CD4-positive, alpha-beta memory T cell (primary cell): Measurements from ENCODE around the gene RNPC3. TPM values are rescaled to one million over a fixed set of nuclear protein-coding genes. Genes with fewer than 3 reads are reported as not detected.

Source experiments
- CTCF ChIA-PET: fragments of 350-600 bp; sonication (Branson Sonifier 250); formaldehyde crosslinking; loops from one replicate; lab custom pipeline; 2021; ENCODE audit warnings: inconsistent platforms; ENCODE audit not compliant: partially characterized antibody; lab: Charles Lee
- POLR2A ChIA-PET: fragments of 350-600 bp; sonication (Branson Sonifier 250); formaldehyde crosslinking; loops from one replicate; lab custom pipeline; 2021; ENCODE audit not compliant: partially characterized antibody; lab: Charles Lee
- DNase-seq, 5 donors: peaks; one replicate each; pipeline versions ENCODE4 v3.0.0 to v3.0.0-alpha.2; 2020 to 2022; ENCODE audit warnings: mixed read lengths in 1 of 5
- H3K27ac ChIP-seq: one replicate; pipeline ENCODE4 v1.7.0; 2013; ENCODE audit warnings: low read depth, low read length
- H3K27me3 ChIP-seq: 2 replicates; pipeline ENCODE4 v1.7.0; 2013; ENCODE audit warnings: mild to moderate bottlenecking, low read length, moderate library complexity; ENCODE audit not compliant: insufficient read depth
- H3K36me3 ChIP-seq: 2 replicates; pipeline ENCODE4 v1.7.0; 2013; ENCODE audit warnings: mild to moderate bottlenecking, low read length, moderate library complexity; ENCODE audit not compliant: insufficient read depth
- H3K4me1 ChIP-seq: 2 replicates; pipeline ENCODE4 v1.7.0; 2013; ENCODE audit warnings: mild to moderate bottlenecking, low read length, moderate library complexity; ENCODE audit not compliant: insufficient read depth
- H3K4me3 ChIP-seq, 2 donors: one replicate each; pipeline ENCODE4 v1.7.0; 2013; ENCODE audit warnings: low read length in 2 of 2, mild to moderate bottlenecking in 1 of 2
- H3K9me3 ChIP-seq, 2 donors: one replicate each; pipeline ENCODE4 v1.7.0; 2013; ENCODE audit warnings: low read length in 2 of 2, control low read depth in 1 of 2; ENCODE audit not compliant: control insufficient read depth in 1 of 2
- H3K27ac Mint-ChIP-seq, 7 donors: one replicate each; pipeline ENCODE4 v1.8.0; 2020 to 2021; ENCODE audit warnings: mixed read lengths in 7 of 7, mild to moderate bottlenecking in 6 of 7, inconsistent platforms in 3 of 7, moderate library complexity in 3 of 7
- H3K27me3 Mint-ChIP-seq, 2 donors: one replicate each; pipeline ENCODE4 v1.8.0; 2020 to 2021; ENCODE audit warnings: mixed read lengths in 2 of 2
- H3K36me3 Mint-ChIP-seq, 2 donors: one replicate each; pipeline ENCODE4 v1.8.0; 2020 to 2021; ENCODE audit warnings: mixed read lengths in 2 of 2, inconsistent platforms in 1 of 2, mild to moderate bottlenecking in 1 of 2
- H3K4me1 Mint-ChIP-seq, 4 donors: one replicate each; pipeline ENCODE4 v1.8.0; 2020 to 2021; ENCODE audit warnings: mixed read lengths in 4 of 4, mild to moderate bottlenecking in 1 of 4
- H3K4me3 Mint-ChIP-seq, 8 donors: one replicate each; pipeline ENCODE4 v1.8.0; 2020 to 2021; ENCODE audit warnings: mixed read lengths in 8 of 8, mild to moderate bottlenecking in 7 of 8, moderate library complexity in 6 of 8, inconsistent platforms in 3 of 8
- H3K9me3 Mint-ChIP-seq, 8 donors: one replicate each; pipeline ENCODE4 v1.8.0; 2020 to 2021; ENCODE audit warnings: mixed read lengths in 8 of 8, mild to moderate bottlenecking in 5 of 8, inconsistent platforms in 3 of 8, moderate library complexity in 1 of 8
- intact Hi-C: fragments of 100-400 bp; cut with micrococcal nuclease; formaldehyde crosslinking; loops from one replicate; pipeline ENCODE4 v1.15.1; 2023
- polyA plus RNA-seq, 2 donors: library from polyadenylated mRNA; unstranded; fragments of 300-500 nt; fragmentation: Illumina TruSeq; gene quantifications; one replicate each; pipeline ENCODE4 v1.2.3, GENCODE V29; 2021
- total RNA-seq, 2 experiments: library from RNA; stranded (reverse); gene quantifications; one replicate each; pipeline ENCODE4 v1.2.3, GENCODE V29; 2021

Gene RNPC3
- total RNA-seq: 10 to 100 TPM; 80.9 to 84.6 TPM
- polyA plus RNA-seq: 10 to 100 TPM; 13.2 to 16.4 TPM

- H3K27me3 ChIP-seq: no peaks in the 10 kb centered on the region
- no peaks in the 10 kb centered on the region for H3K36me3 ChIP-seq
- peak within 1 kb of the TSS; percentile 78 to 96 for H3K4me3 ChIP-seq
- no peaks in the 10 kb centered on the region for H3K9me3 ChIP-seq
- H3K4me3 Mint-ChIP-seq: peak within 1 kb of the TSS; percentile 97 to 100 (median 99)
- no peaks in the 10 kb centered on the region for H3K27me3 Mint-ChIP-seq
- intact Hi-C loops: no loop called here
- peaks cover 19 to 30% of the 10 kb centered on the region in 2 donors for H3K36me3 Mint-ChIP-seq
- DNase-seq: peak; percentile 89 to 91 (median 89)
- ChIA-PET CTCF (interaction anchor here (1.1 to 1.5 kb wide), 2 partner anchors 10 to 12 kb away, joined by 3 to 4 read pairs; no protein-coding TSS in a partner anchor), POLR2A (interaction anchor here (0.6 to 2.0 kb wide), 5 partner anchors 8 to 12 kb away, joined by 3 to 8 read pairs (median 3); no protein-coding TSS in a partner anchor)
- peaks cover 52% of the 10 kb centered on the region for H3K4me1 ChIP-seq
- H3K27ac ChIP-seq: peak within 1 kb of the TSS; percentile 95
- peak within 1 kb of the TSS; percentile 96 to 100 (median 99) for H3K27ac Mint-ChIP-seq
- peaks cover 38 to 57% (median 46%) of the 10 kb centered on the region in 4 donors for H3K4me1 Mint-ChIP-seq
- peaks cover 0 to 4% (median 0%) of the 10 kb centered on the region in 8 donors for H3K9me3 Mint-ChIP-seq
These were observed at the start of gene RNPC3 for GRCh38 chr1:103525607-103526507. Gene RNPC3 (plus strand): TSS chr1:103525699. CDS start chr1:103526071, 372 bp downstream.

- no peak overlapping the region for H3K4me3 Mint-ChIP-seq
- Histone ChIP-seq H3K4me3 (no peak overlapping the region), H3K27ac (no peak overlapping the region), H3K36me3 (no peaks in the 10 kb centered on the region), H3K27me3 (no peaks in the 10 kb centered on the region), H3K4me1 (no peaks in the 10 kb centered on the region), H3K9me3 (no peaks in the 10 kb centered on the region)
- CTCF ChIA-PET: no interaction called here
- DNase-seq: no peak
- peaks cover 3 to 5% of the 10 kb centered on the region in 2 donors for H3K27me3 Mint-ChIP-seq
- H3K27ac Mint-ChIP-seq: no peak overlapping the region
- no peaks in the 10 kb centered on the region for H3K4me1 Mint-ChIP-seq
- H3K36me3 Mint-ChIP-seq: no peaks in the 10 kb centered on the region
- intact Hi-C loops: no loop called here
- POLR2A ChIA-PET: no interaction called here
- peaks cover 0 to 3% (median 0%) of the 10 kb centered on the region in 8 donors for H3K9me3 Mint-ChIP-seq
These were observed 48.4 kb upstream of the RNPC3 start for GRCh38 chr1:103477101-103477500.

GRCh38 chr1:103489935-103490334 lies 35.6 kb upstream of the RNPC3 start:
- ChIA-PET POLR2A (no interaction called here), CTCF (no interaction called here)
- H3K4me3 ChIP-seq: no peak overlapping the region
- H3K4me1 Mint-ChIP-seq: no peaks in the 10 kb centered on the region
- no peaks in the 10 kb centered on the region for H3K9me3 ChIP-seq
- no peaks in the 10 kb centered on the region for H3K27me3 ChIP-seq
- H3K36me3 Mint-ChIP-seq: no peaks in the 10 kb centered on the region
- H3K27ac Mint-ChIP-seq: no peak overlapping the region
- no peak for DNase-seq
- H3K36me3 ChIP-seq: no peaks in the 10 kb centered on the region
- no peak overlapping the region for H3K4me3 Mint-ChIP-seq
- H3K4me1 ChIP-seq: no peaks in the 10 kb centered on the region
- H3K9me3 Mint-ChIP-seq: peaks cover 0 to 4% (median under 1%) of the 10 kb centered on the region in 8 donors
- intact Hi-C loops: no loop called here
- peaks cover 0 to 3% of the 10 kb centered on the region in 2 donors for H3K27me3 Mint-ChIP-seq
- no peak overlapping the region for H3K27ac ChIP-seq

GRCh38 chr1:103492003-103492625 lies 33.4 kb upstream of the RNPC3 start:
- H3K27ac ChIP-seq: no peak overlapping the region
- H3K27me3 ChIP-seq: no peaks in the 10 kb centered on the region
- CTCF ChIA-PET: no interaction called here
- H3K27me3 Mint-ChIP-seq: peaks cover 0 to 8% of the 10 kb centered on the region in 2 donors
- H3K36me3 ChIP-seq: no peaks in the 10 kb centered on the region
- H3K4me3 Mint-ChIP-seq: no peak overlapping the region
- H3K9me3 ChIP-seq: no peaks in the 10 kb centered on the region
- H3K4me3 ChIP-seq: no peak overlapping the region
- H3K27ac Mint-ChIP-seq: no peak overlapping the region
- H3K36me3 Mint-ChIP-seq: no peaks in the 10 kb centered on the region
- H3K9me3 Mint-ChIP-seq: peaks cover 0 to 6% (median 0%) of the 10 kb centered on the region in 8 donors
- H3K4me1 ChIP-seq: no peaks in the 10 kb centered on the region
- POLR2A ChIA-PET: no interaction called here
- DNase-seq: no peak
- intact Hi-C loops: no loop called here
- no peaks in the 10 kb centered on the region for H3K4me1 Mint-ChIP-seq

- no peaks in the 10 kb centered on the region for H3K4me1 ChIP-seq
- H3K27ac Mint-ChIP-seq: no peak overlapping the region
- ChIA-PET POLR2A (no interaction called here), CTCF (no interaction called here)
- H3K4me3 ChIP-seq: no peak overlapping the region
- no peaks in the 10 kb centered on the region for H3K27me3 ChIP-seq
- H3K4me3 Mint-ChIP-seq: no peak overlapping the region
- intact Hi-C loops: no loop called here
- peaks cover 0 to 8% of the 10 kb centered on the region in 2 donors for H3K27me3 Mint-ChIP-seq
- H3K9me3 Mint-ChIP-seq: peaks cover 0 to 6% (median 0%) of the 10 kb centered on the region in 8 donors
- no peak overlapping the region for H3K27ac ChIP-seq
- H3K36me3 ChIP-seq: no peaks in the 10 kb centered on the region
- no peaks in the 10 kb centered on the region for H3K9me3 ChIP-seq
- DNase-seq: no peak
- no peaks in the 10 kb centered on the region for H3K36me3 Mint-ChIP-seq
- H3K4me1 Mint-ChIP-seq: no peaks in the 10 kb centered on the region
These were observed 29.4 kb upstream of the RNPC3 start for GRCh38 chr1:103496014-103496635.

- CTCF ChIA-PET: no interaction called here
- intact Hi-C loops: no loop called here
- Histone ChIP-seq H3K27ac (no peak overlapping the region), H3K27me3 (no peaks in the 10 kb centered on the region), H3K36me3 (no peaks in the 10 kb centered on the region), H3K4me1 (no peaks in the 10 kb centered on the region), H3K4me3 (no peak overlapping the region), H3K9me3 (no peaks in the 10 kb centered on the region)
- DNase-seq: no peak
- H3K36me3 Mint-ChIP-seq: no peaks in the 10 kb centered on the region
- H3K4me3 Mint-ChIP-seq: no peak overlapping the region
- no peak overlapping the region for H3K27ac Mint-ChIP-seq
- POLR2A ChIA-PET: no interaction called here
- H3K4me1 Mint-ChIP-seq: no peaks in the 10 kb centered on the region
- peaks cover 0 to 6% (median 0%) of the 10 kb centered on the region in 8 donors for H3K9me3 Mint-ChIP-seq
- peaks cover 0 to 8% of the 10 kb centered on the region in 2 donors for H3K27me3 Mint-ChIP-seq
These were observed 28.1 kb upstream of the RNPC3 start for GRCh38 chr1:103497404-103497803.

GRCh38 chr1:103509250-103509649 lies 16.2 kb upstream of the RNPC3 start:
- Histone ChIP-seq H3K9me3 (no peaks in the 10 kb centered on the region), H3K36me3 (no peaks in the 10 kb centered on the region), H3K4me1 (no peaks in the 10 kb centered on the region), H3K27ac (no peak overlapping the region), H3K27me3 (no peaks in the 10 kb centered on the region), H3K4me3 (no peak overlapping the region)
- CTCF ChIA-PET: no interaction called here
- intact Hi-C loops: no loop called here
- H3K36me3 Mint-ChIP-seq: peaks cover 9 to 19% of the 10 kb centered on the region in 2 donors
- H3K27me3 Mint-ChIP-seq: no peaks in the 10 kb centered on the region
- H3K4me1 Mint-ChIP-seq: no peaks in the 10 kb centered on the region
- DNase-seq: no peak
- peaks cover 0 to 14% (median 6%) of the 10 kb centered on the region in 8 donors for H3K9me3 Mint-ChIP-seq
- no peak overlapping the region for H3K27ac Mint-ChIP-seq
- H3K4me3 Mint-ChIP-seq: no peak overlapping the region
- POLR2A ChIA-PET: no interaction called here
